HepG2 (cell line): ENCODE data around the gene ADCY1. TPM values are rescaled to one million over a fixed set of nuclear protein-coding genes. Genes with fewer than 3 reads are reported as not detected.
A peak's percentile ranks its signal among the peaks of the same experiment; 100 is the strongest.

Experiments
- ATAC-seq: fragments of 200-7000 bp; cut with Tn5 transposase; 3 replicates; pipeline ENCODE4 v1.9.1; 2020; ENCODE audit warnings: mild to moderate bottlenecking, moderate library complexity
- BruUV-seq: library from RNA; stranded (reverse); fragments of 400-500 nt; replicated peaks from 2 replicates; lab custom pipeline; 2021; lab: Mats Ljungman, UMichigan
- CTCF ChIA-PET: fragments of 300-600 bp; formaldehyde crosslinking; extraction: SDS; loops from one replicate; lab custom pipeline; 2021; ENCODE audit warnings: low total read pairs, inconsistent platforms, low intra/inter-chr PET ratio; lab: Yijun Ruan, JAX
- POLR2A ChIA-PET: fragments of 350-600 bp; sonication (Branson Sonifier 250); formaldehyde crosslinking; loops from one replicate; lab custom pipeline; 2020; ENCODE audit warnings: antibody characterized with exemption, inconsistent platforms; lab: Yijun Ruan, JAX
- DNase-seq: peaks from one replicate; pipeline ENCODE4 v3.0.0-alpha.2; 2015; ENCODE audit warnings: low spot score
- FAIRE-seq: peaks from 3 replicates; lab custom pipeline; 2011; peaks lifted over from hg19 to GRCh38; lab: Jason Lieb, UNC
- H2AFZ ChIP-seq: one replicate; pipeline ENCODE4 v1.6.1; 2011; ENCODE audit warnings: low read length, inconsistent platforms
- H3K27ac ChIP-seq: fragments of 300-600 bp; 3 replicates; pipeline ENCODE4 v1.8.0; 2011; ENCODE audit warnings: mixed run types, mild to moderate bottlenecking, mixed read lengths, low read length, inconsistent platforms; ENCODE audit not compliant: insufficient read depth; ENCODE audit errors: extremely low read length
- H3K27me3 ChIP-seq, 2 experiments: fragments of 200-600 bp in 1 of 2; 2 replicates in 1 of 2; 3 replicates in 1 of 2; pipeline versions ENCODE4 v1.6.0 to v1.8.0; 2011; ENCODE audit warnings: low read length in 2 of 2, mild to moderate bottlenecking in 2 of 2, moderate library complexity in 2 of 2, inconsistent platforms in 1 of 2; ENCODE audit not compliant: insufficient read depth in 2 of 2, control insufficient read depth in 1 of 2
- H3K36me3 ChIP-seq, 2 experiments: fragments of 200-600 bp in 1 of 2; replicated peaks in 1 of 2; 2 replicates in 1 of 2; 3 replicates in 1 of 2; pipeline versions ENCODE4 v1.5.1 to v1.8.0; 2011; ENCODE audit warnings: low read length in 2 of 2, inconsistent platforms in 1 of 2; ENCODE audit not compliant: insufficient read depth in 2 of 2, control insufficient read depth in 1 of 2
- H3K4me1 ChIP-seq: 2 replicates; pipeline ENCODE4 v1.5.1; 2012; ENCODE audit warnings: low read length, inconsistent platforms; ENCODE audit not compliant: insufficient read depth
- H3K4me2 ChIP-seq: 2 replicates; pipeline ENCODE4 v1.6.0; 2011; ENCODE audit warnings: low read depth, low read length, inconsistent platforms
- H3K4me3 ChIP-seq, 3 experiments: fragments of 200-600 bp in 1 of 3; sonication (generic), shearing (Covaris generic) in 1 of 3; replicated peaks in 1 of 3; 2 replicates each; pipeline ENCODE4 v1.5.1; 2011 to 2016; ENCODE audit warnings: low read length in 3 of 3, inconsistent platforms in 2 of 3, low read depth in 2 of 3, mild to moderate bottlenecking in 2 of 3, control low read depth in 1 of 3, mixed read lengths in 1 of 3; ENCODE audit not compliant: insufficient read depth in 1 of 3
- H3K79me2 ChIP-seq: one replicate; pipeline ENCODE4 v1.6.1; 2011; ENCODE audit warnings: low read length, inconsistent platforms; ENCODE audit not compliant: insufficient read depth
- H3K9ac ChIP-seq: 2 replicates; pipeline ENCODE4 v1.6.0; 2011; ENCODE audit warnings: mild to moderate bottlenecking, low read depth, low read length, inconsistent platforms; ENCODE audit not compliant: insufficient read depth
- H3K9me3 ChIP-seq: 2 replicates; pipeline ENCODE4 v1.5.1; 2012; ENCODE audit warnings: mild to moderate bottlenecking, low read length
- H4K20me1 ChIP-seq: 2 replicates; pipeline ENCODE4 v1.6.0; 2011; ENCODE audit warnings: inconsistent platforms, mild to moderate bottlenecking, low read length, moderate library complexity; ENCODE audit not compliant: insufficient read depth
- ARID3A ChIP-seq: IDR thresholded peaks from 2 replicates; pipeline ENCODE4 v1.6.1; 2012; ENCODE audit warnings: low read depth, low read length, improper control_type of control experiment
- CSRNP2 ChIP-seq: sonication (generic); formaldehyde crosslinking; conservative IDR thresholded peaks from 2 replicates; pipeline ENCODE4 v1.8.0; 2022; ENCODE audit warnings: low read depth, missing genetic modification reagents
- EZH2 ChIP-seq: conservative IDR thresholded peaks from 2 replicates; pipeline ENCODE4 v1.6.1; 2012; ENCODE audit warnings: mild to moderate bottlenecking, low read depth, low read length, moderate library complexity
- FOXK2 ChIP-seq: fragments of 450-650 bp; IDR thresholded peaks from 2 replicates; pipeline ENCODE4 v1.6.1; 2016
- HOXA3 ChIP-seq: sonication (generic); formaldehyde crosslinking; IDR thresholded peaks from 2 replicates; pipeline ENCODE4 v1.5.0; 2020; ENCODE audit warnings: missing genetic modification reagents
- HOXA9 ChIP-seq: sonication (generic); formaldehyde crosslinking; IDR thresholded peaks from 2 replicates; pipeline ENCODE4 v1.8.1; 2022; ENCODE audit warnings: missing genetic modification reagents, mild to moderate bottlenecking, moderate library complexity, borderline replicate concordance
- KLF11 ChIP-seq: IDR thresholded peaks from 2 replicates; pipeline ENCODE4 v1.6.1; 2016; ENCODE audit warnings: missing compliant biosample characterization
- KLF9 ChIP-seq: IDR thresholded peaks from 2 replicates; pipeline ENCODE4 v1.6.1; 2016; ENCODE audit warnings: low read depth
- ZNF260 ChIP-seq: sonication (generic); formaldehyde crosslinking; IDR thresholded peaks from 2 replicates; pipeline ENCODE4 v1.4.0; 2020; ENCODE audit warnings: missing genetic modification reagents, low read depth, mild to moderate bottlenecking, borderline replicate concordance
- ZNF781 ChIP-seq: sonication (generic); formaldehyde crosslinking; IDR thresholded peaks from 2 replicates; pipeline ENCODE4 v1.5.1; 2020; ENCODE audit warnings: borderline replicate concordance, mild to moderate bottlenecking, missing genetic modification reagents; ENCODE audit errors: not compliant biosample characterization
- ZNF788 ChIP-seq: sonication (generic); formaldehyde crosslinking; IDR thresholded peaks from 2 replicates; pipeline ENCODE4 v1.5.0; 2020; ENCODE audit warnings: mild to moderate bottlenecking, missing genetic modification reagents, borderline replicate concordance
- ZNF839 ChIP-seq: sonication (generic); formaldehyde crosslinking; IDR thresholded peaks from 2 replicates; pipeline ENCODE4 v1.4.0; 2020; ENCODE audit warnings: missing genetic modification reagents, mild to moderate bottlenecking, borderline replicate concordance
- whole genome bisulfite sequencing: methylation state at CpG from one replicate; pipeline ENCODE4 v1.1.6; 2017; ENCODE audit warnings: low lambda C conversion rate; 5-methylcytosine and 5-hydroxymethylcytosine counted together
- in situ Hi-C: cut with HindIII; loops from 2 replicates; pipeline ENCODE4 v1.10.0; 2017; ENCODE audit warnings: low pct_unique_long_range_greater_than_20kb; ENCODE audit not compliant: extremely low pct_ligation_motif_present
- intact Hi-C: fragments of 100-400 bp; cut with micrococcal nuclease; formaldehyde crosslinking; loops from one replicate; pipeline ENCODE4 v1.10.0; 2022; ENCODE audit not compliant: unreplicated experiment
- polyA plus RNA-seq, 8 experiments: library from polyadenylated mRNA; depleted of rRNA in 3 of 8; stranded (reverse) in 7 of 8; unstranded in 1 of 8; fragments of >200 nt; fragmentation: Illumina TruSeq in 4 of 8; extraction: Trizol in 4 of 8; gene quantifications; 2 replicates each; pipeline versions ENCODE4 v1.2.1 to v1.2.3, GENCODE V29; 2011 to 2016; ENCODE audit warnings: low read depth in 4 of 8, missing spikeins in 1 of 8, mixed read lengths in 1 of 8; ENCODE audit not compliant: insufficient read depth in 1 of 8
- total RNA-seq, 5 experiments: library from RNA; depleted of rRNA; stranded (reverse); fragments of >200 nt; fragmentation: Illumina TruSeq; extraction: Trizol; gene quantifications; 2 replicates each; pipeline ENCODE4 v1.2.3, GENCODE V29; 2016; ENCODE audit warnings: low read depth in 1 of 5

ADCY1 gene
- total and polyA plus RNA-seq, 2 of the 13 experiments (the other 11 are each of a cell fraction or from before 2014, with no cell fraction given) = 0.80 to 1.2 TPM

DNA sequence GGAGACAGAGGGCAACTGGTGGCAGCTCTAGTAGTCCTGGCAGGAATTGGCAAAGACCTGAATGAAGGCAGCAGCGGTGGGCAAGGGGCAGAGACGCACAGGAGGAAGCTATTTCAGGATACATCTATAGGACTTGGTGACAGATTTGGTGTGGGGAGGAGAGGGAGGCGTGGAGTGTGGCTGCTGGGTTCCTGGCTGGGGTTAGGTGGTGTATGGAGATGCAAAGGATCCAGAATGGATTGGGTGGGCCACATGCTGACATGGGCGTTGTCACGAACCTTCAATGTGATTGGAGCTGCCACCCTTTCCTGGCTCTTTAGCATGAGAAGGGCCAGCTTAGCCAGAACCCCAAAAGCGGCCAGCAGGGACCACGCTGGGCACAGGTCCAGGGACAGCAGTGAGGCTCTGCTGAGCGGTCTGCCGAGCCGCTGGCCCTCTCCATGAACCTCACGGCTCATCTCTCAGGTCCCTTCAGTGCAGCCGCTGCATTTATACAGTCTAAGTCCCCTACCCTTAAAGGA, 10.2 kb upstream of the ADCY1 start:
- Histone ChIP-seq H2AFZ (no peak overlapping the region), H3K79me2 (no peaks in the 10 kb centered on the region), H3K9ac (no peak overlapping the region), H3K9me3 (peaks cover 15% of the 10 kb centered on the region), H3K36me3 (no peaks in the 10 kb centered on the region), H3K4me2 (no peak overlapping the region), H4K20me1 (no peaks in the 10 kb centered on the region), H3K4me3 (no peak overlapping the region), H3K27me3 (peaks cover 4 to 24% of the 10 kb centered on the region in 2 experiments; a peak in 4 of 5 replicates), H3K27ac (no peak overlapping the region), H3K4me1 (no peaks in the 10 kb centered on the region)
- ChIA-PET CTCF (no interaction called here), POLR2A (no interaction called here)
- FAIRE-seq = no peak
- no peak for TF ChIP-seq ARID3A
- TF ChIP-seq EZH2 = peak; percentile 51; the same call in 1 of the 2 replicates
- no peak for DNase-seq
- BruUV-seq = no TSS peak
- no peak for ATAC-seq
- 6% methylated on average over 12 of the region's 12 CpGs for WGBS
- intact Hi-C loops (no loop called here), in situ Hi-C loops (no loop called here)

GRCh38 chr7:45564485-45564884, 9.7 kb upstream of the ADCY1 start:
- Histone ChIP-seq H3K9ac (no peak overlapping the region), H3K4me2 (no peak overlapping the region), H3K4me3 (no peak overlapping the region), H3K36me3 (no peaks in the 10 kb centered on the region), H3K79me2 (no peaks in the 10 kb centered on the region), H3K27ac (no peak overlapping the region), H3K9me3 (peaks cover 10% of the 10 kb centered on the region), H3K4me1 (no peaks in the 10 kb centered on the region), H3K27me3 (peaks cover 4 to 24% of the 10 kb centered on the region in 2 experiments; a peak in 4 of 5 replicates), H2AFZ (no peak overlapping the region), H4K20me1 (no peaks in the 10 kb centered on the region)
- no TSS peak for BruUV-seq
- TF ChIP-seq ZNF781 (CRISPR knock-in tag) (no peak), ZNF260 (CRISPR knock-in tag) (no peak), CSRNP2 (no peak), KLF9 (CRISPR knock-in tag) (no peak), KLF11 (CRISPR knock-in tag) (no peak), ZNF839 (no peak), ZNF788 (CRISPR knock-in tag) (no peak), HOXA3 (CRISPR knock-in tag) (no peak), HOXA9 (CRISPR knock-in tag) (no peak), FOXK2 (no peak)
- ChIA-PET POLR2A (no interaction called here), CTCF (no interaction called here)
- in situ Hi-C loops (no loop called here), intact Hi-C loops (no loop called here)
- FAIRE-seq (no peak), DNase-seq (no peak), ATAC-seq (no peak)
- WGBS = 37% methylated on average over 8 of the region's 8 CpGs
